NCI-H2029 (cell line): ENCODE data around the gene PIAS4.

Source experiments
- DNase-seq: peaks from one replicate; lab custom pipeline; 2025; lab: John Stamatoyannopoulos, UW

The PIAS4 gene

DNA sequence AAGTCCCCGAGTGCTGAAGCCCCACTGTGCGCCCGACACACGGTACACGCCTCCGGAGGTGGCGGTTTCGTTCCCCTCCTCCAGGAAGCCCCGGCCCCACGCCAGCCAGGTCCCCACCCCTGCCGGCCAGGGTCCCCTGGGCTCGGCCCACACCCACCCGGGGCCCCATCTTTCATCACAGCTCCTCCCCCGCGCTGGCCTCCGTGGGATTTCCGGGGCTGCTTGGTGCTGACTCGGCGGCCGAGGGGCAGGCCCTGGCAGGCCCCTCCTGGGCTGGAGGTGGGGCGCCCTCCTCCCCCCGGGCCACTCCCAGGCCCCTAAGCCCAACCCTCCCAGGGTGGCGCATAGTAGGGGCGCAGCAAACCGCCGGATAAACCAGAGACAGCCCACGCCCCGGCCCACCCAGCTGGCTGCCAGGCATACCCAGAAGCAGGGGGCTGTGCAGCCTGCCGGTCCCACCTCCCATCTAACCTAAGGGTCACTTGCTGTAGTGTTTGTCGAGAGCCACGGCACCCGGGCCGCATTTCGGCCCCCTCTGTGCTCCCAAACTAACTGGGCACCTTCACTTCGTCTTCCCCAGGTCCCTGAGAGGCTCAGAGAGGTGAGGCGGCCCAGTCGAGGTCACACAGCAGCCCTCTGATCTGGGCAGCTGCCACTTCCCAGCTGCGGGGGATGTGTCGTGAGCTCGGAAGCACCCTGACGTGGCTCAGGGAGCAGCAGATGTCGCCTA, 52.5 kb downstream of the PIAS4 start:
- no peak for DNase-seq

DNA sequence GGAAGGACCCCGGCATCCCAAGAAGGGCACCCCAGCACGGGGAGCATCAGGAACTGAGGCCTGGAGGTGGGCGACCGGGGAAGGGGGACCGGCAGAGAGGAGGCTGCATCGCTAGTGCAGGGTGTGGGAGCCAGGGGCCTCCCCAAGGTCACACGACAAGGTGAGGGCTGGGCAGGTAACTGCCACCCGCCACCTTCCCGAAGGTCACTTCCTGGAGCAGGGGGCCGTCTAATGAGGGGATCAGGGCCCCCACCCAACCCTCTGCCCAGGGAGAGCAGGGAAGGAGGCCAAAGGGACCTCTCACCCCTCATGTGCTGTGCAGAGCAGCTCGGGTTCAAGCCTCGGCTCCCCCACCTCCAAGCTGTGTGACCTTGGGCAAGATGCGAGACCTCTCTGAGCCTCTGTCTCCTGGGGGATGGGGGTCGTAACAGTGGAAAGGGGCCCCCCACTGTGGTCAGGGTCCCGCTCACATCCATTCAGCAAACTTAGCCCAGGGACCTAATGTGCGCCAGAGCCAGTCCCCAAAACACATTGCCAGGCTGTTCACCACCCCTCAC, 53.2 kb downstream of the PIAS4 start:
- no peak for DNase-seq

DNA sequence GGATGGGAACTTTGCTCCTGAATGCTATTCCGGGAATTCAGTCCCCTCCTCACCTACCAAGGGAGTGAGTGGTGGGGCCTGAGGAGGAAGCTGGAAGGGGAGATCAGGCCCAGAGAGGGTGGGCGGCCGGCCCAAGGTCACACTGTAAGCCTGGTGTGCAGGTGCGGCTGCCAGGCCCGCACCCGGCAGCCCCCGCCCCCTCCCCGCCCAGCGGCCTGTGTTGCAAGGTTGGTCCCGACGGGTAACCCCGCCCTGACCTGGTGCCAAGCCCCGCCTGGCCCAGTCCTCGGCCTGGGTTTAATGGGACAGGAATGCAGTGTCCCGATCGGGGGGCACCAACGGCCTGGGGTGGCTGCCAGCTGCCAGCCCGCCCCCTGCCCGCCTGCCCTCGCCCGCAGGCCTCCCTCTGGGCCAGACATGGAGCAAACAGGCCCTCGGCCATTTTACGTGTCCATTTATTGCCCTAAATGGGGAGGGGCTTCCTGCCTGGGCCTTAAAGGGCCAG, 53.7 kb downstream of the PIAS4 start:
- peak; percentile 42 for DNase-seq

DNA sequence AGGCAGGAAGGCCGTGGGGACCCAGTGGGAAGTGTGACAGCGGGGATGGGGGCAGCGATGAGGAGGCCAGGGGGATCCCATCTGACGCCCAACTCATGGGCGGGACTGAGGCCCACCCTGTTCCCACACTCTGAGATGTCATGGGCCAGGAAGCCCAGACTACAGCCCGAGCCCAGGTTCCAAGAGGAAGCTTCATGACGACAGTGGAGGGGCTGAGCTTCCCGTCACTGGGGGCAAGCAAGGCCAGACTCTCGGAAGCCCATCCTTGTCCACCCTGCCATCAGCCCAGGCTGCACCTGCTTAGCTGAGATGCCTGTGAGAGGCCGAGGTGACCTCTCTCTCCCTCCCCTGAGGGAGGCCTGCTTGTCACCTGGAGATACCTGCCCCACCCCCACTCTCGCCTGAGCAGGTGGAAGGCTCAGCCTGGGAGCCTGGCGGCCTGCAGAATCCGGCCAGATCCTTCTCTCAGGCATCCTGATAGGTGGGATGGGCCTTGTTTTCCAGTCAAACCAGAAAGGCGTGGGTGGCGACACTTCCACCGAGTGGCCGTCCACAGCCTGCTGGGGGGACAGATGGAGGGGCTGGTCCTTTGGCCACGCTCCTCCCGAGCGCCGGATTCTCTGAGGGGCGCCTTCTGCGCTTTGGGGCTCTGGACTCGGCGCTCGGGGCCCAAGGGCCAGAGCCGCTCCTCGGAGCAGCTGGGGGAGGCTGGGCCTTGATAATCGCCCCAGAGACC, 54.3 kb downstream of the PIAS4 start:
- peak; percentile 86 for DNase-seq

DNA sequence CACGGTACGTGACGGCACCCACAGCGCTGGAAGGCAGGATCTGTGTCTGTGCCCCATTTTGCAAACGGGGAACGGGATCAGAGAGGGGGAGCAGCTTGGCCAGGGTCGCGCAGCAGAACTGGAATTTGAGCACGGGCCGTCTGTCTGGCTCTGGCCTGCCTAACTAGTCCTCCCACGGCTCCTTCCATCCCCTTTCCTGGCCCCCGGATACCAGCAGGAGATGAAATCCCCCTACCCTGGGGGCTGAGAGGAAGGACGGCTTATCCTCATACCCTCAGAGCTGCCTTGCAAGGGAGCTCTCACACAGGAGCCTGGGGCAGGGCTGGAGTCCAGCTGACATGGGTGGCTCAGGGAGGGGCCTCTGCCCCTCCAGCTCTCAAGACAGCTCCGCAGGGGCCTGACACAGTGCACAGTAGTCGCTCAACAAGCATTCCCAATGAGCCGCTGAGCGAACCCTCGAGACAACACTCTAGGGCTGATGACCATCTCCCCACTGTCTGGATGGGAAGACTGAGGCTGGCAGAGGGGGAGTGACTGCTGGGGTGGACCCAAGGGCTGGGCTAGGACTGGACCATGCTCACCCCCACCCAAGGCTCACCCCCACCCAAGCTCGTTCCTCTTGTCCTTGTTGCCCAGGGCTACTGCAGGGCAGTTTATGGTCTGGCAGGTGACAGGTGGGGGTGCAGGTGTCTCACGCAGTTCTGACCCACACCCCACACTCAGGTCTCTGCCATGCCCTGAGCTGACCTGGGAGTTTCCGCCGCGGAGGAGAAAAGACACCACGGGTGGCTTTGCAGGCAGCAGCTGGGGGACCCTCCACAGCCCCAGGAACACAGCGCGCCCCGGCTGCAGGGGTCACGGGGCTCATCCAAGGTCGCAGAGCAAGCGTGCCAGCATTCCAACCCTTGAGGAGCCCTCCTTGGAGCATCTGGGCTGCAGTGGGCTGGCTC, 55.2 kb downstream of the PIAS4 start:
- DNase-seq: no peak

DNA sequence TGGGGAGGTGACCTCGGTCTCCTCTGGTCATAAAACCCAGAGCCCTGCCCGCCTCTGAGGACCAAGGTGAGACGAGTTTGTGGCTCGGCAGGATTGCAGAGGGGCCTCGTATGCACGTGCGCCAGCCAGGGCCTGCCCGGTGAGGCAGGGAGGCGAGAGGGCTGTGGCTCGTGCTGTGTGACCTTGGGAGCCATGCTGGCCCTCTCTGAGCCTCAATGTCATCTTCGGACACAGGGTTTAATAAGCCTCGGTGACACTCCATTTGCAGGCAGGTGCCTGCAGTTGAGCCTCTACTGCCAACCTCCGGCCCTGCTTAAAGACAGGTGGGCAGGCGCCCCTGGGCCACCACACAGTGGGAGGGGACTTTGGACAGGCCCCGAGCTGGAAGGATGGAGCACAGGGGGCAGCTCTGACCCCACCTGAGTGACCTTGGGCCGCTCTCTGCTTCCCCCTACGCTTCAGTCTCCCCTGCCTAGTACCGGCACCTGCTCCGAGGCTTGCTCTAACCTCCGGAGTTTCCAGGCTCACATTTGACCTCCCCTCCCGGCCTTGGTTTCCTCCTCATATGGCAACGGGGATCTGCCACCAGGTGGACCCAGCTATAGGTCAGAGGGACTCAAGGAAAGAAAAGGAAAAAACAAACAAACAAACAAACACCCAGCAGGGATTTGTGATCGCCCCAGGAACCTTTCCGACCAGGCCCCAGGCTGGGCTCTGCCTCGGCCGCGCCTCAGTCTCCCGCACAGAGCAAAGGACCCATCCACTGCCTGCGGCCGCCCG, 56.0 kb downstream of the PIAS4 start:
- DNase-seq: no peak

DNA sequence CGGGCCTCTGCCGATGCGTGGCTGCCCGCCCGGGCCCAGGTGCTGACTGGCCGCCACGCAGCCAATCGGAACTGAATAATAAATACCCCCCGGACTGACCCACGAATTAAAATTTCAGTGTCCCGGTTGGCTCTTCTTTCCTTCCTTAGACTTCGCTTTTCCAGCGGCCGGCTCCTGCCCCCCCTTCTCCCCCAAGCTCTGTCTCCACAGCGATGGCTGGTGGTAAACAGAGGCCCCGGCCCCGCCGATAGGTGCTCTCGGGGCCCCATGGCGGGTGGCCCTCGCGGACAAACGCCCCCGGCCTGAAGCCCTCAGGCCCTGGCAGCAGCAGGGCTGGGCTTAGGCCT, 56.6 kb downstream of the PIAS4 start:
- no peak for DNase-seq

DNA sequence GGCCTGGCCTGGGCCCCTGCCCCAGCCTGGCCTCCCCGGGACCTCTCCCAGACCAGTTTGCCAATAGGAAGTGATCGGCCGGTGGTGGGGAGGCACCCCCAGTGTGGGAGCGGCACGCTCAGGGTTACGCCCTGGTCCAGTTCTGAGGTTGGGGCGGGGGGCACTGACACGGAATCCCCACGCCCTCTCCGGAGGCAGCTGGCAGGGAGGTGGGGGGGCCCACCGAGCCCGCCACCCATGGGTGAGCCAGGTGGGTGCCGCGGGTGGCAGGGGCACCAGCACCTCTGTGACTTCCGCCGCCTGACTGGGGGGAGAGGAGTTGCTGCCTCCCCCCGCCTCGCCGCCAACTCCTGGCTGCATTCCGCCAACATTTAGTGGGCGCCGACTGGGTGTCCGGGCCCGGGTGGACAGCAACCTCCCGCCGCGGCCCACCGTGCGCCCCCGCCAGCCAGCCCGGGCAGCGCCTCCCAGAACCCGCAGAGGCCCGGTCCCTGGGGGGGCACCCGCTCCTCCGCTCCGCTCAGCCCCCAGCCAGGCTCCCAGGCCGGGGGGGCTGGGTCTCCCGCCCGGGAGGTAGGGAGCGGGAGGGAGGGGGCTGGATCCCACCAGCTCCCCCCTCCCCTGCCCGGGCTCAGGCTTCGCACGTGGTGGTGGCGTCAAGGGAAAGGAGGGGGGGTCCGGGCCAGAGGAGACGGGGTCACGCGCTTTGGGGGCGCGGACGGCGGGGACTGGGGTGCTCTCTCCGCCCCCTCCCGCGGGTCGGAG, 57.1 kb downstream of the PIAS4 start:
- no peak for DNase-seq

DNA sequence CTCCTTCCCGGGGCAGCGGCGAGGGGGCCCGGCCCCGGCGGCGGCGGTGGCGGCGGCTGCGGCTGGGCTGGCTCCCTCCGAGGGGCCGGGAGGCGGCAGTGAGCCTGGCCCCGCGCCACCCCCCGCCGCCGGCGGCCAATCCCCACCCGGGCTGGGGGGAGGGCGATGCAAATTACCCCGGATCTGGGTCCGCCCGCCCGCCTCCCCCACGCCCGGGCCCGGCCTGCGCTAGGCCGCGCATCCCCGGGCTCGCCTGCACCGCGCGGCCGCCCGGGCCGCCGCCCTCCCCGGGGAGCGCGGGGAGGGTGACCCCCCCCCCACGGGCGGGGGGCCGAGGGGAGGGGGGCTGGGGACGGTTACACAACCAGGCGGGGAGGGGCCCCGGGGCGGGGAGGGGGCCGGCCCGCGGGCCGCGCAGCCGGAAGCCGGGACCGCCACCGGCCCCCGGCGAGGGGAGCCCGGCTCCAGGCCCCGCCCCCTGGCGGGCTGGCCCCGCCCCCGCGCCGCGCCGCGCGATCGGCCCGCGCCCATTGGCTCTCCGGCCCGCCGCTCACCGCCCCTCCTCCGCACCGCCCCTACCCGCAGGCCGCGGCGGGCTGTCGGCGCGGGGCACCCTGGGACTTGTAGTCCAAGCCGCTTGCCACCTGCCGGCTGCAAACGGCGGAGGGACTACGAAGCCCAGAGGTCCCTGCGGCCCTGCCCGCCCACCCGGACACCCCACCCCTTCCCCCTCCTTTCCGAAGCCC, 58.1 kb downstream of the PIAS4 start:
- DNase-seq: peak; percentile 94

DNA sequence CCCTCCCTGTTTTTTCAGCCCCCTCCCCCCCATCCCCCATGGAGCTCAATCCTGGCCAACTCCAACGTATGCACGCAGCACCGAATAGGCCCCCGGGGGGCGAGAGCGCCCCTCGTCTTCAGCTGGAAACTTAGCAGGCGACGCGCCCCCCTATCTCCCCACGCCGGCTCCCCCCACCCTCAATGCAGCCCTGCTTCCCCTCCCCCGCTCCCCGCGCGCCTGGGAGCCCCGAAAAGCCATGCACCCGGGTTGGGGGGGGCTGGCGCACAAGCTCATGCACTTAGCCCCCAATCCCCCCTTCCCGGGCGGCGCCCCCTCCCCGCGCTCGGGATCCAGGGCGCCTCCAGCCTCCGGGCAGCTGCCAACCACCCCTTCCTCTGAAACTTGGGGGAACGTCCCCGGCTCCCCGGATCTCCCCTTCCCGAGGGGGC, 58.7 kb downstream of the PIAS4 start:
- DNase-seq: no peak

DNA sequence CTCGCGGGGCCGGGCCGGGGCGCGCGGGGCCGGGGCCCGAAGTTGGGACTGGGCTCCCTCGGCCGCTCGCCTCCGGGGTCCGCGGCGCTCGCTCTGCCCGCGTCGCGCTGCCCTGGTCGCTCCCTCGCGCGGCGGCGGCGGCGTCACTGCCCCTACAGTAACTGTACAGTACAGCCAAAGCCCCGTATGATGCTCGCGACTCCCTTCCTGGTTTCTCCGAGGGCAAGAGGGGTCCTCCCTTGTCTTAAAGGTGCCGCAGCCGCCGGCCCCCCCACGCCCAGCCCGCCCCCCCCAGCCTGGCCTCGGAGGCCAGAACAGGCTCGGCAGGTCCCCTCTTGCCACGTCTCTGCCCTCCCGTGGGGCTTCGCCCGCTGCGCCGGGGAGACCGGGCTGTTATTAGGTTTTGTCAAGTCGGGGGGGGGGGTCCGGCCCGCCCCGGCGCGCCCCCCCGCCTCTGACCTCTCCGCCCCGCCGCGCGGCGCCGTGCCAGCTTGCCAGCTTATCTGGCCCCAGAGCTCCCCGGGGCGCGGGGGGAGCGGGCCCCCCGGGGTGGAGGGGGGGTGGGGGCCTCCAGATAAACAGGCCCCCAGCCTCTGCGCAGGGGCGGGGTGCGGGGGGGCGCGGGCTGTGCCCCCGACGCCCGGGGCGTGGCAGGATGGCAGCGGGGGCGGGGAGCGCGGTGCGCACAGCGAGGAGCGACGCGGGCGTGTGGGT, 59.3 kb downstream of the PIAS4 start, which contains the start of gene ZBTB7A:
ZBTB7A (minus strand) TSS at position 218 of the 714 bp plus-strand sequence. CDS start 11,667 bp downstream, outside the sequence.
- peak; percentile 57 for DNase-seq

DNA sequence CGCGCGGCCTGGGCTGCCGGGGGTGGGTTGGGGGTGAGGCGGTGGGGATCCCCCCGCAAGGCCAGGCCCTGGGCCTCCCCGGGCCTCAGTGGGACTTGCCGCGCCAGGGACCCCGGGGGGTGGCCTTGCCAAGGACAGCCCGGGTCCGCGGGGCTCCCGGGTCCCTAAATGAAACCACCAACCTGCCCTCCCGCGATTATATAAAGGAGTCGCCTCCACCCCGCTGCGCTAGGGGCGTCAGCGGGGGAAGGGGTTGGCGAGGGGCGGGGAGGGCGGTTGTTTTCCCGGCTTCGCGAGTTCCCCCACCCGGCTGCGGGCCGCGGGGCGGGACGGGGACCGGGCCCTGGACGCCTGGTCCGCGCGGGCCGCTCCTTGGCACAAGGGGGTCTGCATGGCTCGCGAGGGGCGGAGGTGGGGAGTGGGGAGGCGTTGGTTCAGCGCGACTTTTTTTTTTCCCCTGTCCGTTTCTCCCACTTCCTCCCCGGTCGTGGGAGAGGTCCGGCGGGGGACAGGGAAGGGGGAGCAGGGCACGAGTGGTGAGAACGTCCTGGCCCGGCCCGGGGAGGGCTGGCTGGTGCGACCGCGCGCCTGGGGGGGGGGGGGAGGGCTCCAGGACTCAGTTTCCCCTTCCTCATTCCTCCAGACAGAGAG, 60.0 kb downstream of the PIAS4 start:
- no peak for DNase-seq

DNA sequence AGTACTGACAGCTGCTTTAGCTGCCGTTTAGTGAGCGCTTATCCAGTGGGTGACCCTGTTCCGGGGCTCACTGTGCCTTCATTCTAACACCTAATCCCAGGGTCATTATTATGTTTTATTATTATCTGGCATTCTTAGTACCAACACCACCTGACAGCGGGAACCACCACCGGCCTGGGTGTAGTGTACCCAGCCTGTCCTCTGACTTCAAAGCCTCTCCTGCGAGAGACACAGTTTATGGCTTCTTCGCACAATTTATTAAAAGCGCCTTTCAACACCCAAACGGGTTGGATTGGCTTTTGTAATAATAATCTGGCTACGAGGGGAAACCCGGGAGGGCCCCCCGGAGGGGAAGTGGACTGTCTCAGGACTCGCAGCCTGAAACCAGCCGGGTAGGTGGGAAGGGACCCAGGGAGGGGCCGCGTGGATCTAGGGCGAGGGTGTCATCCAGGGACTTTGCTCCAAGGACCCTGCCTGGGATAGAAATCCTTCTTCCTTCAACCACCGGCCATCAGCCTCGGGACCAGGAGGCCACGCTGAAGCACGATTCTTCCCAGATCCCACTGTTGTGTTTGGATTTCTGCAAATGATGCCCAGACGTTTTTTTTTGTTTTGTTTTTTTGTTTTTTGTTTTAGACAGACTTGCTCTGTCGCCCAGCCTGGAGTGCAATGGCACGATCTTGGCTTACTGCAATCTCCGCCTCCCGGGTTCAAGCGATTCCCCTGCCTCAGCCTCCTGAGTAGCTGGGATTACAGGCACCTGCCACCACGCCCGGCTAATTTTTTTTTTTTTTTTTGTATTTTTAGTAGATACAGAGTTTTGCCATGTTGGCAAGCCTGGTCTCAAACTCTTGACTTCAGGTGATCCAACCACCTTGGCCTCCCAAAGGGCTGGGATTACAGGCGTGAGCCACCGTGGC, 60.8 kb downstream of the PIAS4 start:
- no peak for DNase-seq

DNA sequence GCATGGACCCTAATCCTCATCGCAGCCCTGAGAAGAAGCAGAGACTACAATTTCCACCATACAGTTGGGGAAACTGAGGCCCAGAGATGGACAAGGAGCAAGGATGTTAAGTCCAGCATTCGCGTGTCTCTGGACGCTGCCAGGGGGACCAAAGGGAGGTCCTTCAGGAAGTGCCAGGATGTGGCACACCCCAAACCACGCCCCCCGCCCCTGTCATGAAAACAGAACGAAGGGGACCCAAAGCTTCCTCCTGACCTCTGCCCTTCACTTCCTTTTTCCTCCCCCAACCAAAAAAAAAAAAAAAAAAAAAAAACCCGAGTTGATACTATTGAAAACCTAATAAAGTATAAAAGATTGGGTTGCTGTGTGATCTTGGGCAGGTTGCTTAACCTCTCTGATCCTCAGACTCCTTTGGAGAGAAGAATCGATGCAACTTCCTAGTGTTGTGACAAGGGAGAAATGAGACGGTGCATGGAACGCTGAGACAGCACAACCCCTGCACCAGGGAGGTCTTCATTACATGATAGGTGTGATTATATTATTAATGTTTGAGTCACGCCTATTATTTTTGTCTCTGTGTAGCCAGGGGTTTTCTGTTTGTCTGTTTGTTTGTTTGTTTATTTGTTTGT, 61.9 kb downstream of the PIAS4 start:
- DNase-seq: no peak

DNA sequence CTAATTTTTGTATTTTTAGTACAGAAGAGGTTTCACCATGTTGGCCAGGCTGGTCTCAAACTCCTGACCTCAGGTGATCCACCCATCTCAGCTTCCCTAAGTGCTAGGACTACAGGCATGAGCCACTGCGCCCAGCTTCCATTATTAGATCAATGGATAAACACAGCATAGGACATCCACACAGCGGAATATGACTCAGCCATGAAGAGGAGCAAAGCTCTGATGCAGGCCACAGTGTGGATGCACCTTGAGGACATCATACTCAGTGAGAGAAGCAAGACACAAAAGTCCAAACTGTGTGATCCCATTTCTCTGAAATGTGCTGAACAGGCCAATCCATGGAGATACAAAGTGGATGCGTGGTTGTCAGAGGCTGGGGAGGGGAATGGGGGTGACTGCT, 64.1 kb downstream of the PIAS4 start:
- no peak for DNase-seq

DNA sequence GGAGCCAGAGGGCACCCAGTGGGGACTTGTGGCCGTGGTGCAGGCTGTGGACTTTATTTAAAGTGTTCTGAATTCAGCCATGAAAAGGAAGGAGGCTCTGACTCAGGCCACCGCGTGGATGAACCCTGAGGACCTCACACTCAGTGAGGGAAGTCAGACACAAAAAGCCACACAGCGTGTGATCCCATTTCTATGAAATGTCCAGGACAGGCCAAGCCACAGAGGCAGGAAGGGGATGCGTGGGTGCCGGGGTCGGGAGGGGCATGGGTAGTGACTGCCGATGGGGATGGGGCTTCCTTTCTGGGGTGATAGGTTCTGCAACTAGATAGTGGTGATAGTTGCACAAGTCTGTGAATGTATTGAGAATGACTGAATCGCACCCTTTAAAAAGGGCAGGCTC, 67.8 kb downstream of the PIAS4 start:
- DNase-seq: no peak

DNA sequence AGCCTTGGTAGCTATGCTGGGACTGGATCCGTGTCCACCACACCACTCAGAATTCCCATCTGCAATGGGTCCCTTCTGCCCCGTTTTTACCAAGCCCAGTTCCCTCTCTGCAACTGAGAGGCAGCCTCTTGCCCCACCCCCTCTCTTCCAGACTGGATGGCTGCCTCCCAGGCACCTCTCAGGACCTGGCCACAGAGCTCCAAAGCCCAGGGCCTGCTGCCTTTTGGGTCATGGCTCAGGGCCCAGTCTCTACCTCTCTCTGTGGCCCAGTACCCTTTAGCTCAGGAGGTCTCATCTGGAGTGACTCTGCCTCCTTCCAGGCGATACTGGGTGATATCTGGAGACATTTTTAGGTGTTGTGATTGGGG, 69.5 kb downstream of the PIAS4 start:
- no peak for DNase-seq
